DOHH2 (cell line): ENCODE results near the gene OR8B4.
"Not testable (repeated sequence)": the region's sequence is repeated elsewhere in the genome, so short reads cannot be mapped to it uniquely, and the experiment has no call there.

Experiments
- H3F3A ChIP-seq: fragments of 200-600 bp; sonication (generic), shearing (Covaris generic); 2 replicates; pipeline ENCODE4 v1.6.0; 2016; ENCODE audit warnings: antibody characterized with exemption, mild to moderate bottlenecking; ENCODE audit not compliant: control insufficient read depth, insufficient read depth
- H3K27ac ChIP-seq: fragments of 200-600 bp; sonication (generic); 2 replicates; pipeline ENCODE4 v1.5.1; 2014; ENCODE audit warnings: low read depth, mild to moderate bottlenecking, low read length, moderate library complexity
- H3K27me3 ChIP-seq: fragments of 200-600 bp; sonication (generic); 2 replicates; pipeline ENCODE4 v1.6.1; 2014; ENCODE audit warnings: mild to moderate bottlenecking, low read length, mixed read lengths; ENCODE audit not compliant: control insufficient read depth
- H3K36me3 ChIP-seq: fragments of 200-600 bp; sonication (generic); 2 replicates; pipeline ENCODE4 v1.6.1; 2014; ENCODE audit warnings: mild to moderate bottlenecking, low read length, moderate library complexity, mixed read lengths; ENCODE audit not compliant: control insufficient read depth
- H3K4me1 ChIP-seq: fragments of 200-600 bp; sonication (generic); 2 replicates; pipeline ENCODE4 v1.6.1; 2014; ENCODE audit warnings: mild to moderate bottlenecking, low read length, mixed read lengths; ENCODE audit not compliant: control insufficient read depth
- H3K4me2 ChIP-seq: fragments of 200-600 bp; sonication (generic); 2 replicates; pipeline ENCODE4 v1.6.0; 2014; ENCODE audit warnings: mild to moderate bottlenecking, low read length, moderate library complexity
- H3K4me3 ChIP-seq: fragments of 200-600 bp; sonication (generic); 2 replicates; pipeline ENCODE4 v1.5.1; 2014; ENCODE audit warnings: mild to moderate bottlenecking, low read length, mixed read lengths
- H3K79me2 ChIP-seq: fragments of 200-600 bp; sonication (generic); 2 replicates; pipeline ENCODE4 v1.6.1; 2014; ENCODE audit warnings: mild to moderate bottlenecking, low read length, mixed read lengths; ENCODE audit not compliant: control insufficient read depth
- H3K9me2 ChIP-seq: fragments of 200-600 bp; sonication (generic); replicated peaks from 2 replicates; pipeline ENCODE4 v1.6.1; 2014; ENCODE audit warnings: mild to moderate bottlenecking, low read length, mixed read lengths; ENCODE audit not compliant: control insufficient read depth
- H3K9me3 ChIP-seq: fragments of 200-600 bp; sonication (generic); 2 replicates; pipeline ENCODE4 v1.6.1; 2014; ENCODE audit warnings: antibody characterized with exemption, low read length, mixed read lengths; ENCODE audit not compliant: control insufficient read depth, insufficient read depth
- H4K20me1 ChIP-seq: fragments of 200-600 bp; sonication (generic); 2 replicates; pipeline ENCODE4 v1.6.0; 2014; ENCODE audit warnings: low read depth, mild to moderate bottlenecking, antibody characterized with exemption, low read length, moderate library complexity; ENCODE audit not compliant: control insufficient read depth, insufficient read depth
- EZH2phosphoT487 ChIP-seq: fragments of 200-600 bp; sonication (generic); IDR thresholded peaks from 2 replicates; pipeline ENCODE4 v1.6.1; 2017; ENCODE audit warnings: borderline replicate concordance, mild to moderate bottlenecking, antibody characterized with exemption, low read length, moderate library complexity, mixed read lengths
- TF ChIP-seq, protein P1 (sequence below): fragments of 200-600 bp; sonication (generic); IDR thresholded peaks from one replicate; pipeline ENCODE4 v1.5.1; 2014; ENCODE audit warnings: antibody characterized with exemption, mild to moderate bottlenecking, low read depth, low read length; ENCODE audit not compliant: poor library complexity, severe bottlenecking

Gene OR8B4

DNA sequence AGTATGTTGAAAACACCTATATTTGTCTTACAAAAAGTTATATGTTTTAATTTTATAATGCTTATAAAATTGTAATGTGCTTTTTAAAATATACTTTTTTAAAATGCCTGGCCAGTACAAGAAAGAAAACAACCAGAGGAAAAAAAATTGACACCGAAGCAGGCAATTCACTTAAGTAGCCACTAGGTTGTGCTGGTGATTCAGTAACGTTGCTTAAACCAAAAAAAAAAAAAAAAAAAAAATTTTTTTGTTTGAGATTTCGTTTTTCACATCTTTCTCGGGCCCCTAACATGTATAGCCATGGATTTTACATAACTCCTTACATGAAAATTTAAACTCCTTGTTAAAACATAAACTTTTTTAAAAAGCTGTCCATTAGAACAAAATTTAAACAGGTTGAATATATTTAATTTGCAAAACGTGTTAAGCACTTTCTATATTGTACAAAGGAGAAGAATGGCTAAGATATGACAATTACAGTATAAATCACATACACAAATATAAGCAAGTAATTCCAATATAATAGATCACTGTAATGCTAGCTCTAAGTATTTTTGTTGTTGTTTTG is 9.2 kb downstream of the OR8B4 start:
- Histone ChIP-seq H3K4me2 (no peak overlapping the region), H3K79me2 (no peaks in the 10 kb centered on the region), H3K9me2 (no peaks in the 10 kb centered on the region), H3F3A (no peaks in the 10 kb centered on the region), H3K36me3 (no peaks in the 10 kb centered on the region), H3K4me3 (no peak overlapping the region), H3K27me3 (0 out of 2 replicates have a peak, but pooled peaks cover 2% of the 10 kb centered on the region), H4K20me1 (no peaks in the 10 kb centered on the region), H3K27ac (no peak overlapping the region), H3K9me3 (no peaks in the 10 kb centered on the region), H3K4me1 (no peaks in the 10 kb centered on the region)
- TF ChIP-seq, protein P1, sequence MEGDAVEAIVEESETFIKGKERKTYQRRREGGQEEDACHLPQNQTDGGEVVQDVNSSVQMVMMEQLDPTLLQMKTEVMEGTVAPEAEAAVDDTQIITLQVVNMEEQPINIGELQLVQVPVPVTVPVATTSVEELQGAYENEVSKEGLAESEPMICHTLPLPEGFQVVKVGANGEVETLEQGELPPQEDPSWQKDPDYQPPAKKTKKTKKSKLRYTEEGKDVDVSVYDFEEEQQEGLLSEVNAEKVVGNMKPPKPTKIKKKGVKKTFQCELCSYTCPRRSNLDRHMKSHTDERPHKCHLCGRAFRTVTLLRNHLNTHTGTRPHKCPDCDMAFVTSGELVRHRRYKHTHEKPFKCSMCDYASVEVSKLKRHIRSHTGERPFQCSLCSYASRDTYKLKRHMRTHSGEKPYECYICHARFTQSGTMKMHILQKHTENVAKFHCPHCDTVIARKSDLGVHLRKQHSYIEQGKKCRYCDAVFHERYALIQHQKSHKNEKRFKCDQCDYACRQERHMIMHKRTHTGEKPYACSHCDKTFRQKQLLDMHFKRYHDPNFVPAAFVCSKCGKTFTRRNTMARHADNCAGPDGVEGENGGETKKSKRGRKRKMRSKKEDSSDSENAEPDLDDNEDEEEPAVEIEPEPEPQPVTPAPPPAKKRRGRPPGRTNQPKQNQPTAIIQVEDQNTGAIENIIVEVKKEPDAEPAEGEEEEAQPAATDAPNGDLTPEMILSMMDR: no peak
- no peak for TF ChIP-seq EZH2phosphoT487

DNA sequence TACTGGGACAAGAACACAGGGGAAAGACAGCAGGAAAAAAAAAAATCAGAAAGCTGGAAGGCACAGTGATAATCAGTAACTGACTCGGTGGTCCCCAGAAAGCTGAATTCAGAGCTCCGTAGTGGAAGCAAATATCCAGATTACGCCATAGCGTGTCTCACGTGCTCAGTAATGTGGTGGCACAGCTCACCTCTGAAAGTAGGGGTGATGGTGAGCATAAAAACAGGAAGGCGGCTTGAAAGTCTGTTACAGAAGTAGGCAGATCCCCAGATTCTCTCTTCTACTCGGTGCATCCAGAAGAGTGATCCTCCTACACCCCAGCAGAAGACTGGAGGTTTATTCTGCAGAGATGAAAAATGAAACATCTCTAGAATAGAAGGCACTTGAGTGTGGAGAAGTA is 14.8 kb downstream of the OR8B4 start:
- Histone ChIP-seq H3K27me3 (peaks cover 5% of the 10 kb centered on the region), H3F3A (no peaks in the 10 kb centered on the region), H3K4me2 (no peak overlapping the region), H3K9me3 (no peaks in the 10 kb centered on the region), H3K4me3 (no peak overlapping the region), H3K36me3 (no peaks in the 10 kb centered on the region), H3K4me1 (peaks cover 7% of the 10 kb centered on the region), H3K9me2 (no peaks in the 10 kb centered on the region), H3K27ac (no peak overlapping the region), H3K79me2 (no peaks in the 10 kb centered on the region), H4K20me1 (no peaks in the 10 kb centered on the region)
- TF ChIP-seq, protein P1: no peak
- no peak for TF ChIP-seq EZH2phosphoT487

DNA sequence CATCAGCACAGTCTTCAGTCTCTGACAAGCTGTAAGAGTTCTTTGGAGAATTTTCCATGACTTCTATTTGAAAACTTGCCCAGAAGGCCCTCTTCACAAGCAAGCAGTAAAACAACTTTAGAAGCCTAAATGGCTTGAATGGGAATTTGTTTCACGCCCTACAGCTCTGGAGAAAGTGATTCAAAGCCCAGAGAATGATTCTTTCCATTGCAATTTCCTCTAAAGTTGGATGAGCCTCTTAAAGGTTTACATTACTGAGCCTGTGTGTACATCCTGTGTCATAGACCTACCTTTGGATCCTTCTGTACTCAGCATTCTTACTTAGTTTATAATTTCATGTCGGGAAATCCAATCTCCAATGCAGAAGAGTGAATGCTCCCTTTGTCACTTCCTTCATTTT is 19.1 kb downstream of the OR8B4 start:
- Histone ChIP-seq H3K4me3 (no peak overlapping the region), H3K9me3 (no peaks in the 10 kb centered on the region), H3K36me3 (no peaks in the 10 kb centered on the region), H3K4me1 (peaks cover 7% of the 10 kb centered on the region), H3K9me2 (no peaks in the 10 kb centered on the region), H3K27me3 (peaks cover 5% of the 10 kb centered on the region), H3K4me2 (0 out of 2 replicates have a peak overlapping the region, but pooled peaks have one; percentile 16), H3F3A (no peaks in the 10 kb centered on the region), H4K20me1 (no peaks in the 10 kb centered on the region), H3K27ac (no peak overlapping the region), H3K79me2 (no peaks in the 10 kb centered on the region)
- TF ChIP-seq, protein P1: no peak
- no peak for TF ChIP-seq EZH2phosphoT487

- not testable (repeated sequence) for H3K27ac ChIP-seq, H4K20me1 ChIP-seq, H3K4me1 ChIP-seq, H3K9me2 ChIP-seq, H3K36me3 ChIP-seq, H3K79me2 ChIP-seq, H3K4me3 ChIP-seq, H3F3A ChIP-seq, H3K9me3 ChIP-seq, H3K4me2 ChIP-seq, H3K27me3 ChIP-seq
Observed at GRCh38 chr11:124403186-124403585, 21.5 kb downstream of the OR8B4 start.
